Left lung (tissue), 10 donors: ENCODE results near the gene SND1. TPM values are rescaled to one million over a fixed set of nuclear protein-coding genes. Genes with fewer than 3 reads are reported as not detected.

Experiments
- ATAC-seq: fragments of 200-7000 bp; cut with Tn5 transposase; one replicate; pipeline ENCODE4 v1.9.1; 2020; ENCODE audit warnings: moderate library complexity
- DNase-seq, 4 donors: peaks; one replicate each; pipeline ENCODE4 v3.0.0-alpha.2; 2013 to 2020
- H3K27ac ChIP-seq, 2 donors: fragments of 200-600 bp; sonication (generic) in 1 of 2; one replicate each; pipeline versions ENCODE4 v1.5.0 to v1.8.0; 2020 to 2021
- H3K27me3 ChIP-seq, 2 donors: fragments of 200-600 bp; sonication (generic) in 1 of 2; one replicate each; pipeline versions ENCODE4 v1.5.0 to v1.8.0; 2020 to 2021
- H3K36me3 ChIP-seq, 2 donors: fragments of 200-600 bp; sonication (generic) in 1 of 2; one replicate each; pipeline versions ENCODE4 v1.5.0 to v1.8.0; 2020 to 2021
- H3K4me1 ChIP-seq, 2 donors: fragments of 200-600 bp; one replicate each; pipeline ENCODE4 v1.8.0; 2021
- H3K4me3 ChIP-seq, 2 donors: fragments of 200-600 bp; sonication (generic) in 1 of 2; one replicate each; pipeline versions ENCODE4 v1.5.0 to v1.8.0; 2020 to 2021; ENCODE audit warnings: mild to moderate bottlenecking in 1 of 2
- H3K9me3 ChIP-seq, 2 donors: fragments of 200-600 bp; sonication (generic) in 1 of 2; one replicate each; pipeline versions ENCODE4 v1.5.0 to v1.8.0; 2020 to 2021
- CTCF ChIP-seq, 2 donors: fragments of 200-600 bp; sonication (generic) in 1 of 2; IDR thresholded peaks; one replicate each; pipeline versions ENCODE4 v1.5.0 to v1.8.0; 2021; ENCODE audit warnings: antibody characterized with exemption in 2 of 2
- intact Hi-C, 2 donors: fragments of 100-400 bp; cut with DNase I; formaldehyde crosslinking; loops; one replicate each; pipeline versions ENCODE4 v1.11.2 to v1.14.2; 2022
- polyA plus RNA-seq, 6 donors: library from polyadenylated mRNA; unstranded; fragments of 120-200 nt; gene quantifications; one replicate each; pipeline ENCODE4 v1.2.1, GENCODE V29; 2013; ENCODE audit not compliant: insufficient read length in 6 of 6
- total RNA-seq, 2 donors: library from RNA; stranded (reverse); fragmentation: NEBNext Ultra II Directional; extraction: Animal tissue kit (Norgen Biotek cat#: 25700); gene quantifications; one replicate each; pipeline ENCODE4 v1.2.1, GENCODE V29; 2021
- donor health status: DM: no; HTN: yes; CAD: no.
- donor health status: DM: no; HTN: no; CAD: no.

The SND1 gene
- total and polyA plus RNA-seq, 8 donors: 141 to 229 (median 156) TPM

GRCh38 chr7:128003787-128004186, 351.8 kb downstream of the SND1 start:
- H3K27me3 ChIP-seq: no peaks in the 10 kb centered on the region
- peak overlapping the region in 1 of 2 donors; percentile 1 for H3K27ac ChIP-seq
- no peaks in the 10 kb centered on the region for H3K9me3 ChIP-seq
- no peak overlapping the region for H3K4me3 ChIP-seq
- H3K4me1 ChIP-seq: peaks cover 0 to 36% of the 10 kb centered on the region in 2 donors
- ATAC-seq (peak; percentile 7), DNase-seq (no peak)
- intact Hi-C loops: no loop called here
- peaks cover 0 to 34% of the 10 kb centered on the region in 2 donors for H3K36me3 ChIP-seq
- no peak for TF ChIP-seq CTCF (IDR thresholded peaks at IDR 0.05)

GRCh38 chr7:128004623-128005022, 352.6 kb downstream of the SND1 start:
- H3K36me3 ChIP-seq: peaks cover 0 to 34% of the 10 kb centered on the region in 2 donors
- no peaks in the 10 kb centered on the region for H3K27me3 ChIP-seq
- intact Hi-C loops: no loop called here
- H3K4me1 ChIP-seq: peaks cover 0 to 30% of the 10 kb centered on the region in 2 donors
- H3K4me3 ChIP-seq: no peak overlapping the region
- H3K9me3 ChIP-seq: no peaks in the 10 kb centered on the region
- ATAC-seq: no peak
- no peak for DNase-seq
- no peak for TF ChIP-seq CTCF (IDR thresholded peaks at IDR 0.05)
- no peak overlapping the region for H3K27ac ChIP-seq

- no peaks in the 10 kb centered on the region for H3K27me3 ChIP-seq
- intact Hi-C loops: no loop called here
- H3K4me1 ChIP-seq: peaks cover 0 to 26% of the 10 kb centered on the region in 2 donors
- H3K9me3 ChIP-seq: no peaks in the 10 kb centered on the region
- no peak for TF ChIP-seq CTCF (IDR thresholded peaks at IDR 0.05)
- no peak overlapping the region for H3K4me3 ChIP-seq
- peaks cover 0 to 34% of the 10 kb centered on the region in 2 donors for H3K36me3 ChIP-seq
- no peak for ATAC-seq
- no peak for DNase-seq
- H3K27ac ChIP-seq: no peak overlapping the region
These were observed 353.1 kb downstream of the SND1 start for GRCh38 chr7:128005117-128005516.

- no peak for TF ChIP-seq CTCF (IDR thresholded peaks at IDR 0.05)
- DNase-seq (no peak), ATAC-seq (no peak)
- Histone ChIP-seq H3K4me3 (no peak overlapping the region), H3K27ac (no peak overlapping the region), H3K9me3 (no peaks in the 10 kb centered on the region), H3K36me3 (peaks cover 0 to 41% of the 10 kb centered on the region in 2 donors), H3K27me3 (no peaks in the 10 kb centered on the region), H3K4me1 (peaks cover 0 to 23% of the 10 kb centered on the region in 2 donors)
- intact Hi-C loops: no loop called here
These were observed 353.8 kb downstream of the SND1 start for GRCh38 chr7:128005759-128006159.

- no peaks in the 10 kb centered on the region for H3K27me3 ChIP-seq
- no peak for DNase-seq
- no peak overlapping the region for H3K4me3 ChIP-seq
- TF ChIP-seq CTCF (IDR thresholded peaks at IDR 0.05): no peak
- no peak overlapping the region for H3K27ac ChIP-seq
- peak; percentile 61 for ATAC-seq
- H3K9me3 ChIP-seq: no peaks in the 10 kb centered on the region
- peaks cover 0 to 21% of the 10 kb centered on the region in 2 donors for H3K4me1 ChIP-seq
- H3K36me3 ChIP-seq: peaks cover 0 to 41% of the 10 kb centered on the region in 2 donors
- intact Hi-C loops: no loop called here
These were observed 354.7 kb downstream of the SND1 start for GRCh38 chr7:128006550-128007302.
